ENCODE measurements around the gene AK2.
"Not testable (repeated sequence)": the region's sequence is repeated elsewhere in the genome, so short reads cannot be mapped to it uniquely, and the experiment has no call there.

AK2 gene

DNA sequence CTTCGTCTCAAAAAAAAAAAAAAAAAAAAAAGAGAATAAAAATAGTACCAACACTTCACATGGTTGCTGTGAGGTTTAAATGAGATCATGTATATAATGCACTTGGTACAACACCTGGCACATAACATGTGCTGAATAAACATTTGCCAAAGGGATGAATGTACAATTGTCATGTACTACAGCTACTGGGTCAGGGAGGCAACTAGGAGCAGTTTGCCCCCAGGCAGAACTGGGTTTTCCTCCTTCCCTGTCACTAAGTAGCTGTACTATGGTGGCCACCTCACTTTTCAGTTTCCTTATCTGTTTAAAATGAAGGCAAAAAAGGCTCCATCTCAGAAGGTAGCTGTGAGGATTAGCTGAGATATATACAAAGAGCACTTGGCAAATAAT is 11.5 kb downstream of the AK2 start:
- TF ChIP-seq, protein P1, sequence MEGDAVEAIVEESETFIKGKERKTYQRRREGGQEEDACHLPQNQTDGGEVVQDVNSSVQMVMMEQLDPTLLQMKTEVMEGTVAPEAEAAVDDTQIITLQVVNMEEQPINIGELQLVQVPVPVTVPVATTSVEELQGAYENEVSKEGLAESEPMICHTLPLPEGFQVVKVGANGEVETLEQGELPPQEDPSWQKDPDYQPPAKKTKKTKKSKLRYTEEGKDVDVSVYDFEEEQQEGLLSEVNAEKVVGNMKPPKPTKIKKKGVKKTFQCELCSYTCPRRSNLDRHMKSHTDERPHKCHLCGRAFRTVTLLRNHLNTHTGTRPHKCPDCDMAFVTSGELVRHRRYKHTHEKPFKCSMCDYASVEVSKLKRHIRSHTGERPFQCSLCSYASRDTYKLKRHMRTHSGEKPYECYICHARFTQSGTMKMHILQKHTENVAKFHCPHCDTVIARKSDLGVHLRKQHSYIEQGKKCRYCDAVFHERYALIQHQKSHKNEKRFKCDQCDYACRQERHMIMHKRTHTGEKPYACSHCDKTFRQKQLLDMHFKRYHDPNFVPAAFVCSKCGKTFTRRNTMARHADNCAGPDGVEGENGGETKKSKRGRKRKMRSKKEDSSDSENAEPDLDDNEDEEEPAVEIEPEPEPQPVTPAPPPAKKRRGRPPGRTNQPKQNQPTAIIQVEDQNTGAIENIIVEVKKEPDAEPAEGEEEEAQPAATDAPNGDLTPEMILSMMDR (IDR thresholded peaks at IDR 0.05; ENCODE audit: low read depth, low read length, missing control alignments): no peak
- in situ Hi-C loops (cut with HindIII; ENCODE audit: low sequenced_read_pairs): no loop called here
- DNase-seq (ENCODE audit: low read depth): no peak
- no peak overlapping the region for H3K4me3 ChIP-seq (ENCODE audit: low read depth, low read length)

DNA sequence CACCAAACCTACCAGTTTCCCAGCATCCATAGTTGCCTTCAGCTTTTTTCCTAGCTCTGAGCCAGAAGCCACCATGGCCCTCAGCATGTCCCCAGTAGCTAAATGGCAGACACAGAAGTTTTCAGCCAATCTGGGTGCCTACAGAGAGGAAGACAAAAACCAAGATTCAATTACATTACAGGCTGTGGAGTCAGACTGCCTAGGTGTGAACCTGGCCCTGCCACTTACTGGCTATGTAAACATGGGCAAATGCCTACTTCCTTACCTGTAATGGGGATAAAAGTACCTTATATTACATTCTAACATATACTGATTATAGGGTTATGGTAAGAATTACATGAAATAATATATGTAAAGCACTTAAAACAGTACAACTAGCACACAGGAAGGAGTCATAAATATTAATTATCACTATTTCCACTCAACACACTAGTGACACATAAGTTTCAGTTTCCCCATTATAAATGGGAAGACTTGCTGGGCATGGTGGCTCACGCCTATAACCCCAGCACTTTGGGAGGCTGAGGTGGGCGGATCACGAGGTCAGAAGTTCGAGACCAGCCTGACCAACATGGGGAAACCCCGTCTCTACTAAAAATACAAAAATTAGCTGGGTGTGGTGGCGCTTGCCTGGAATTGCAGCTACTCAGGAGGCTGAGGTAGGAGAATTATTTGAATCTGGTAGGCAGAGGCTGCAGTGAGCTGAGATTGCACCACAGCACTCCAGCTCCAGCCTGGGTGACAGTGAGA is 12.1 kb downstream of the AK2 start:
- in situ Hi-C loops (cut with HindIII; ENCODE audit: low sequenced_read_pairs): loop anchor here (5.0 kb wide), 1 partner anchor 82 kb away; no protein-coding TSS in a partner anchor
- not testable (repeated sequence) for DNase-seq (ENCODE audit: low read depth); H3K4me3 ChIP-seq (ENCODE audit: low read depth, low read length)

DNA sequence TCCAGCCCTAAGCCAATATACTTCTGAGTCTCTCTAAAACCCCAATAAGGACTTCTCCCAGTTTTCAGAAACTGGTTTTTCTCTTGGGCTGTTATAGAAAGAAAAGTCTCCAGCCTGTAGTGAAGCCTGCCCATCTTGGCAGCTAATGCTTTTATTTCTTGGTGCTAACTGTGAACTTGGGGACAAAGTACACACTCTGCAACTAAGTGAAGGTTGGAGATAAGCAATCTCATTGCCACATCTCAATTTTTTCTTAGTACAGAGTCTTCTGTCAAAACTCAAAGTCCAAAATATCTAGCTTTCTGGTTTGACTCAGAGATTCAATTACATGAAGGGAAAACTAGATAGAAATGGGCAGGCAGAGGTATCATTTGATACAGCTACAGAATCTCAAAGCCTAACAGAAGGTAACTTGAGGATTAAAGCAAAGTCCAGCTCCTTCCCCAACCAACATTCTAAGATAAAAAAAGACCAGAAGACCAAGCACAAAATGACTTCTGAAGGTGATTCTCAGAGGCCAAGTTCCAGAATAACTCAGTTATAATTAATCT is 14.0 kb downstream of the AK2 start:
- TF ChIP-seq, protein P1 (IDR thresholded peaks at IDR 0.05; ENCODE audit: low read depth, low read length, missing control alignments): no peak
- H3K4me3 ChIP-seq (ENCODE audit: low read depth, low read length): no peak overlapping the region
- no peak for DNase-seq (ENCODE audit: low read depth)
- in situ Hi-C loops (cut with HindIII; ENCODE audit: low sequenced_read_pairs): loop anchor here (5.0 kb wide), 1 partner anchor 80 kb away; no protein-coding TSS in a partner anchor

DNA sequence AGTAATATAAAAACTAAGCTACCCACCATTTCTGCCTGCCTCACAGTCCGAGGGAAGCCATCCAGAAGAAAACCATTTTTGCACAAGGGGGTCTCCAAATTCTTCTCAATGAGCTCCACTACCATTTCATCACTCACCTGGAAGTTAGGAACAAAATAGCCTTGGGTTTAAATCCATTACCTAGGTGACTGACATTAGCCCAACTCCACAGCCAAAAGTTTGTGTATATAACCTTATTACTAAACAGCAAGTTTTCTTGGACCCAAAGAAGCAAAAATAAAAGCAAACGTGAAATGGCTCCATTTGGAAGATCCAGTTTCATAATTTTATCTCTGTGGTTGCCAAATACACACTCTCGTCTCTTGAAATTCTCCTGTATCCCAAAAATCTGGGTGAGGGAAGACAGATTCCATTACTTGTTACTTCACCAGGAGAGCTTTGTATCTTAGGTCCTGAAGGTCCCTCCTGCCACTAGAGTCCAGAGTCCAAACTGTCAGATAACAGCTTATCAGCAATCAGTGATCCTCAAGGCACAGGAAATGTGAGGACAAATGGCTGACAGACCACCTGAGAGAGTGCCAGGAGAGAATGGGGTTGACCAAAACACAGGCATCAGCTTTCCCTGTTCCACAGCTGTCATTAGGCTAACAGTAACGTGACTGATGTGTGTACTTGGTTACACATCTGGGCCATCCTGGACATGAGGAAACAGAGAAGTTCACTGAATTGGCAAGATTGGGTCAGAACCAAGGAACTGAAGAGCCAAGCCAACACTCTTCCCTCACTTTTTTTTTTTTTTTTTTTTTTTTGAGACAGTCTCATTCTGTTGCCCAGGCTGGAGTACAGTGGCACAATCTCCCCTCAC is 14.9 kb downstream of the AK2 start:
- no peak overlapping the region for H3K4me3 ChIP-seq (ENCODE audit: low read depth, low read length)
- DNase-seq (ENCODE audit: low read depth): no peak
- TF ChIP-seq, protein P1 (IDR thresholded peaks at IDR 0.05; ENCODE audit: low read depth, low read length, missing control alignments): no peak
- in situ Hi-C loops (cut with HindIII; ENCODE audit: low sequenced_read_pairs): loop anchor here (5.0 kb wide), 1 partner anchor 79 kb away; no protein-coding TSS in a partner anchor

DNA sequence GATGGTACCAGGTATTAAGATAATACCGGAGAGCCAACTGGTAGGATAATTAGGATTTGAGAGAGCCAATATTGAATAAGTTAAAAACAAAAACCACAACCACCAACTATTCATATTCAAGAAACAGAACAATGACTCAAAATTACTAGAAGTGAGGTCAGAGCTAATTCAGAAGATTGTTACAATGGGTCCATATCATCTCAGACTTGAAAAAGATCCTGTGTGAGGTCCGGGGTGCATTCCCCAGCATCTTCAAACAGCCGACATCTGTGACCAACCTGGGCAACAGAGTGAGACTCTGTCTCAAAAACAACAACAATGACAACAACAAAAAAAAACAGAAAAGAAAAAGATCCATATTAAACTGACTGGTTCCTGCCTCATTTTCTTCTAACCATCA is 18.6 kb downstream of the AK2 start:
- no peak for DNase-seq (ENCODE audit: low read depth)
- TF ChIP-seq, protein P1 (IDR thresholded peaks at IDR 0.05; ENCODE audit: low read depth, low read length, missing control alignments): no peak
- in situ Hi-C loops (cut with HindIII; ENCODE audit: low sequenced_read_pairs): no loop called here
- no peak overlapping the region for H3K4me3 ChIP-seq (ENCODE audit: low read depth, low read length)

DNA sequence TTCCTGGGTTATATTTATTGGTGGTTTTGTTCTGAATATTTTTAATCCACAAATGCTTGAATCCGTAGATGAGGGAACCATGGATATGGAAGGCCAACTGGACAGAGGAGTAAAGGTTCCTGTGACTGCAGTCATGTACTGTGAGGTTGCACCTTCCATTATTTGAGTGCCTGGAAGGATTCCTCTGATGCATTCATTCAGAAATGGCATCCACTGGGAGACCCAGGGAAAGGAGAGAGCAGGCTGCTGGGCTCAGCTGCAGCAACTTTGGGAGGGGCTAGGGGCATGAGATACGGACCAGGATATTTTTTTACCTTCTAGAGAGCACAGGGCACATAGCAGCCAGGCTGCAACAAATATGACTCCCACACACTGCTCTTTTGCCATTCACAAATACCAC is 19.5 kb downstream of the AK2 start:
- TF ChIP-seq, protein P1 (IDR thresholded peaks at IDR 0.05; ENCODE audit: low read depth, low read length, missing control alignments): no peak
- no peak for DNase-seq (ENCODE audit: low read depth)
- H3K4me3 ChIP-seq (ENCODE audit: low read depth, low read length): no peak overlapping the region
- in situ Hi-C loops (cut with HindIII; ENCODE audit: low sequenced_read_pairs): no loop called here

Data from astrocyte of the cerebellum (primary cell).